Liver (tissue), 3 donors: ENCODE data around the gene ZNF783.
"Not testable (repeated sequence)": the region's sequence is repeated elsewhere in the genome, so short reads cannot be mapped to it uniquely, and the experiment has no call there.

Source experiments
- CTCF ChIP-seq: fragments of 150-350 bp; IDR thresholded peaks from 2 replicates; pipeline ENCODE4 v1.5.1; 2017; ENCODE audit warnings: improper control_type of control experiment, low read depth, low read length; ENCODE audit not compliant: missing input control
- EGR1 ChIP-seq, 2 donors: IDR thresholded peaks; 2 replicates each; pipeline ENCODE4 v1.6.1; 2016 to 2018; ENCODE audit warnings: antibody characterized with exemption in 2 of 2, low read depth in 2 of 2
- FOXA1 ChIP-seq: IDR thresholded peaks from 2 replicates; pipeline ENCODE4 v1.6.1; 2016; ENCODE audit warnings: antibody characterized with exemption
- GABPA ChIP-seq, 2 donors: IDR thresholded peaks in 1 of 2; conservative IDR thresholded peaks in 1 of 2; 2 replicates each; pipeline ENCODE4 v1.6.1; 2016; ENCODE audit warnings: antibody characterized with exemption in 2 of 2, mild to moderate bottlenecking in 1 of 2, moderate library complexity in 1 of 2
- JUND ChIP-seq, 2 donors: IDR thresholded peaks; 2 replicates each; pipeline ENCODE4 v1.6.1; 2016; ENCODE audit warnings: antibody characterized with exemption in 2 of 2
- MAX ChIP-seq: IDR thresholded peaks from 2 replicates; pipeline ENCODE4 v1.6.1; 2016; ENCODE audit warnings: antibody characterized with exemption
- RAD21 ChIP-seq, 2 donors: IDR thresholded peaks; 2 replicates each; pipeline ENCODE4 v1.6.1; 2016; ENCODE audit warnings: antibody characterized with exemption in 2 of 2, mild to moderate bottlenecking in 2 of 2
- REST ChIP-seq: IDR thresholded peaks from 2 replicates; pipeline ENCODE4 v1.6.1; 2016; ENCODE audit warnings: antibody characterized with exemption, mild to moderate bottlenecking
- RXRA ChIP-seq, 2 donors: IDR thresholded peaks; 2 replicates each; pipeline ENCODE4 v1.6.1; 2017 to 2018; ENCODE audit warnings: antibody characterized with exemption in 2 of 2, mild to moderate bottlenecking in 1 of 2
- SP1 ChIP-seq: IDR thresholded peaks from 2 replicates; pipeline ENCODE4 v1.6.1; 2018; ENCODE audit warnings: antibody characterized with exemption, mild to moderate bottlenecking
- TAF1 ChIP-seq: conservative IDR thresholded peaks from 2 replicates; pipeline ENCODE4 v1.6.1; 2016; ENCODE audit warnings: antibody characterized with exemption, mild to moderate bottlenecking
- YY1 ChIP-seq: IDR thresholded peaks from 2 replicates; pipeline ENCODE4 v1.6.1; 2016; ENCODE audit warnings: antibody characterized with exemption, mild to moderate bottlenecking
- ZBTB33 ChIP-seq: IDR thresholded peaks from 2 replicates; pipeline ENCODE4 v1.6.1; 2016; ENCODE audit warnings: antibody characterized with exemption
- donor health status: healthy.
- donor health status: healthy.

GRCh38 chr7:149233655-149234204, 28.3 kb upstream of the ZNF783 start:
- not testable (repeated sequence) for TF ChIP-seq MAX; CTCF; YY1; TAF1; REST; RAD21 (IDR thresholded peaks at IDR 0.05); EGR1 (IDR thresholded peaks at IDR 0.05; ENCODE audit: low read depth in 2 of 2); GABPA (IDR thresholded peaks at IDR 0.05 in 1 of 2, conservative IDR thresholded peaks at IDR 0.05 in 1 of 2); RXRA (IDR thresholded peaks at IDR 0.05); JUND (IDR thresholded peaks at IDR 0.05); ZBTB33; SP1; FOXA1
